ENCODE results near the gene SDF2. TPM values are rescaled to one million over a fixed set of nuclear protein-coding genes. Genes with fewer than 3 reads are reported as not detected.
A peak's percentile ranks its signal among the peaks of the same experiment; 100 is the strongest.

SDF2 gene
- total RNA-seq, 2 experiments from 2014 or later: 30.3 to 32.0 TPM

DNA sequence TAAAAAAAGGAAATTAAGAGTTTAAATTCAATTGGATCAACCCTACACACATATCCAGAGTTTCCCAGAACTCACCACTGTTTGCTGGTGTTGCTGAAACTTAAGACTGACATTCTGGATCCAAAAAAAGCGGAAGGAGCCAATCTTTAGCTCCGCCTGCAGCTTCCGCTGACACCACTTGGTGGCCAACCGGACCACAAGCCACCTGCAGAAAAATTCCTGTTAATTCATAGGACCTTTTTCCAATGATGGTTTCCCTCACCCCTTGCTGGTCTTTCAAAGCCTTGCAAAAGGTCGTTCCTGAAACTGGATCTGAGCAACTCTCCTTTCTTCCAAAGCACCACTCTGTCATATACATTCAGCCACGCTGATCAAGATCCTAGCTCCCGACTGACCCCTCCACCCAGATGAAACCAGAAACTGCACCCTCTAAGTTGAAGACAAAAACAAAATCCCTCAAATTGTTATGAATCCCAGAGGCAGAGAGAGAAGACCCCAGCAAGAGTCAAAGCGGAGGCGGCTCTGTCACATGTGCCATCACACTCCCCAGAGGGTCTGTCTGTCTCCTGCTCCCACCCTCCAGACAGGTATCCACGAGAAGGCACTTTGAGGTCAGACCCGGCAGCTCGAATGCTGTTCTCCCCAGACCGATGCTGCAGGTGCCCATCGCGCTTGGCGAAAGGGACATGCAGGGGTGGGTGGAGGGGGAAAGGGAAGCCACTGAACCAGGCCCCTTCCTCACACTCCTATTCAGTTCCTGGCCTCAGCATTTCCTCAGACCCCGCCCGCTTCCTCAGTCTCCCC lies 17.5 kb downstream of the SDF2 start:
- Histone ChIP-seq H3K36me3 (ENCODE audit: insufficient read depth, low read length) (peaks cover 52% of the 10 kb centered on the region), H3K9me3 (ENCODE audit: control insufficient read depth in 1 of 2, insufficient read depth in 1 of 2, low read length in 2 of 2) (no peaks in the 10 kb centered on the region), H3K27ac (ENCODE audit: low read depth in 1 of 2, low read length in 2 of 2) (peak overlapping the region; percentile 60 to 76), H3K27me3 (ENCODE audit: control insufficient read depth in 1 of 2, insufficient read depth in 2 of 2, low read length in 2 of 2) (no peaks in the 10 kb centered on the region), H3K4me1 (ENCODE audit: insufficient read depth, low read length) (peaks cover 50% of the 10 kb centered on the region), H3K4me3 (ENCODE audit: low read length) (peak overlapping the region; percentile 94)
- Mint-ChIP-seq H3K36me3 (ENCODE audit: low read depth) (peaks cover 83% of the 10 kb centered on the region), H3K9me3 (no peaks in the 10 kb centered on the region), H3K27ac (peak overlapping the region; percentile 96), H3K4me3 (peak overlapping the region; percentile 93), H3K27me3 (no peaks in the 10 kb centered on the region), H3K4me1 (ENCODE audit: low read depth) (peaks cover 45% of the 10 kb centered on the region)
- CTCF ChIA-PET: interaction anchor here (0.9 to 3.7 kb wide), 6 partner anchors 10 to 480 kb away, joined by 3 to 27 read pairs (median 3); partner anchors contain the start of genes ALDOC, NEK8, SDF2 and SUPT6H
- DNase-seq (peak in 7 of 14 experiments; percentile 12 to 54 (median 32)), ATAC-seq (ENCODE audit: poor library complexity) (no peak)
- intact Hi-C loops (cut with DNase I, micrococcal nuclease): loop anchor here in 1 of 2 experiments (2.0 to 10.0 kb wide), 3 partner anchors 45 to 309 kb away; partner anchors contain the start of genes ALDOC, IFT20, SPAG5 and TNFAIP1
- TF ChIP-seq, protein P1, sequence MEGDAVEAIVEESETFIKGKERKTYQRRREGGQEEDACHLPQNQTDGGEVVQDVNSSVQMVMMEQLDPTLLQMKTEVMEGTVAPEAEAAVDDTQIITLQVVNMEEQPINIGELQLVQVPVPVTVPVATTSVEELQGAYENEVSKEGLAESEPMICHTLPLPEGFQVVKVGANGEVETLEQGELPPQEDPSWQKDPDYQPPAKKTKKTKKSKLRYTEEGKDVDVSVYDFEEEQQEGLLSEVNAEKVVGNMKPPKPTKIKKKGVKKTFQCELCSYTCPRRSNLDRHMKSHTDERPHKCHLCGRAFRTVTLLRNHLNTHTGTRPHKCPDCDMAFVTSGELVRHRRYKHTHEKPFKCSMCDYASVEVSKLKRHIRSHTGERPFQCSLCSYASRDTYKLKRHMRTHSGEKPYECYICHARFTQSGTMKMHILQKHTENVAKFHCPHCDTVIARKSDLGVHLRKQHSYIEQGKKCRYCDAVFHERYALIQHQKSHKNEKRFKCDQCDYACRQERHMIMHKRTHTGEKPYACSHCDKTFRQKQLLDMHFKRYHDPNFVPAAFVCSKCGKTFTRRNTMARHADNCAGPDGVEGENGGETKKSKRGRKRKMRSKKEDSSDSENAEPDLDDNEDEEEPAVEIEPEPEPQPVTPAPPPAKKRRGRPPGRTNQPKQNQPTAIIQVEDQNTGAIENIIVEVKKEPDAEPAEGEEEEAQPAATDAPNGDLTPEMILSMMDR (IDR thresholded peaks at IDR 0.05): no peak
- POLR2A ChIA-PET: interaction anchor here (0.6 to 8.1 kb wide), 15 partner anchors 18 to 604 kb away, joined by 3 to 115 read pairs (median 8); partner anchors contain the start of genes ALDOC, NEK8, PHF12 and PIGS

DNA sequence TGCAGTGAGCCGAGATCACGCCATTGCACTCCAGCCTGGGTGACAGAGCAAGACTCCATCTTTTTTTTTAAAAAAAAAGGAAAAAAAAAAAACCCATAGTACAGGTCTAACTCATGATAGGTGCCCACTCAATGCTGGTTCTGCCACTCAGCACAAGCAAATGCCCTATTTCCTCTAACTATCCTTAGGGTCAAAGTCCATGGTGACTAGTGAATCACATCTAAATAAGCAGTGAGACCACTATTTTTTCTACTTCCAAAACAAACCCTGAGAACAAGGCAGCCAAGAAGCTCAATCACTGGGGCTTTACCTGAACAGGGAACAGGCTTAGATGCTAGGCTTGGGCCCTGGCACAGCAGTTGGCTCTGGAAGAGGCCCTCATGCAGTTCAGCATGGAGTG lies 20.1 kb downstream of the SDF2 start:
- TF ChIP-seq, protein P1 (IDR thresholded peaks at IDR 0.05): no peak
- Mint-ChIP-seq H3K4me3 (peak overlapping the region; percentile 15), H3K36me3 (ENCODE audit: low read depth) (peaks cover 85% of the 10 kb centered on the region), H3K27ac (no peak overlapping the region), H3K9me3 (no peaks in the 10 kb centered on the region), H3K4me1 (ENCODE audit: low read depth) (peaks cover 42% of the 10 kb centered on the region), H3K27me3 (no peaks in the 10 kb centered on the region)
- no peaks in the 10 kb centered on the region for H3K9me3 ChIP-seq (ENCODE audit: control insufficient read depth in 1 of 2, insufficient read depth in 1 of 2, low read length in 2 of 2)
- no peak overlapping the region for H3K4me3 ChIP-seq (ENCODE audit: low read length)
- H3K4me1 ChIP-seq (ENCODE audit: insufficient read depth, low read length): peaks cover 41% of the 10 kb centered on the region
- CTCF ChIA-PET: interaction anchor here (1.4 kb wide), 1 partner anchor 20 kb away, joined by 3 read pairs; no protein-coding TSS in a partner anchor
- H3K27me3 ChIP-seq (ENCODE audit: control insufficient read depth in 1 of 2, insufficient read depth in 2 of 2, low read length in 2 of 2): no peaks in the 10 kb centered on the region
- H3K27ac ChIP-seq (ENCODE audit: low read depth in 1 of 2, low read length in 2 of 2): no peak overlapping the region
- peaks cover 64% of the 10 kb centered on the region for H3K36me3 ChIP-seq (ENCODE audit: insufficient read depth, low read length)
- ATAC-seq (ENCODE audit: poor library complexity): no peak
- POLR2A ChIA-PET: no interaction called here
- intact Hi-C loops (cut with DNase I, micrococcal nuclease): loop anchor here in 1 of 2 experiments (5.0 to 10.0 kb wide), 2 partner anchors 64 to 307 kb away; partner anchors contain the start of genes ALDOC, IFT20 and TNFAIP1
- DNase-seq: no peak

DNA sequence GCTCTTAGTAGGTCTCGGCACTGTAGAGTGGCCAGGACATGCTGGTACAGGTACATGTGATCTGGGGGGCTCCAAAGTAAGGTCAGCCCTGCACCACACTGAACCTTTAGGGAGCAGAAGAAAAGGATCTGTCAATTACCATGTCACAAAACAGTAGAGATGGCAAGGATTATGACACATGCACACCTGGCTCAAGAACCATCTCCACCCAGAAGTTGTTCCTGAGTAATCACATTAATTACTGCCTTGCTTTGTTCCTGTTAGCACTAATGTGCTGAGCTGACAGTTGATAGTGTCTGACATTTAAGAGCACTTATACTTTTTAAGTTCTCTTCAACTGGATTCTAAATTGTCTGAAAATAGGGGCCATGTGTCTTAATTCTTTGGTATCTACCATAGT lies 26.2 kb downstream of the SDF2 start:
- Histone ChIP-seq H3K9me3 (ENCODE audit: control insufficient read depth in 1 of 2, insufficient read depth in 1 of 2, low read length in 2 of 2) (no peaks in the 10 kb centered on the region), H3K4me3 (ENCODE audit: low read length) (no peak overlapping the region), H3K27ac (ENCODE audit: low read depth in 1 of 2, low read length in 2 of 2) (no peak overlapping the region), H3K36me3 (ENCODE audit: insufficient read depth, low read length) (peaks cover 98% of the 10 kb centered on the region), H3K4me1 (ENCODE audit: insufficient read depth, low read length) (peaks cover 5% of the 10 kb centered on the region), H3K27me3 (ENCODE audit: control insufficient read depth in 1 of 2, insufficient read depth in 2 of 2, low read length in 2 of 2) (no peaks in the 10 kb centered on the region)
- intact Hi-C loops (cut with DNase I, micrococcal nuclease): no loop called here
- POLR2A ChIA-PET: interaction anchor here (0.8 kb wide), 1 partner anchor 10 kb away, joined by 3 read pairs; the partner anchor contains the start of gene BLTP2
- Mint-ChIP-seq H3K4me3 (no peak overlapping the region), H3K27me3 (no peaks in the 10 kb centered on the region), H3K9me3 (no peaks in the 10 kb centered on the region), H3K36me3 (ENCODE audit: low read depth) (peaks cover 98% of the 10 kb centered on the region), H3K27ac (no peak overlapping the region), H3K4me1 (ENCODE audit: low read depth) (peaks cover 21% of the 10 kb centered on the region)
- CTCF ChIA-PET: no interaction called here
- TF ChIP-seq, protein P1 (IDR thresholded peaks at IDR 0.05): no peak
- no peak for DNase-seq
- no peak for ATAC-seq (ENCODE audit: poor library complexity)
